Common myeloid progenitor, CD34-positive (primary cell): Measurements from ENCODE around the gene FEM1B.

ENCODE experiments used
- CTCF ChIA-PET: fragments of 350-600 bp; sonication (Branson Sonifier 250); formaldehyde crosslinking; loops from one replicate; lab custom pipeline; 2021; ENCODE audit warnings: antibody characterized with exemption; lab: Charles Lee
- POLR2A ChIA-PET: fragments of 350-600 bp; sonication (Branson Sonifier 250); formaldehyde crosslinking; loops from one replicate; lab custom pipeline; 2021; ENCODE audit warnings: antibody characterized with exemption; lab: Charles Lee
- DNase-seq, 3 donors: peaks; one replicate each; pipeline versions ENCODE4 v3.0.0 to v3.0.0-alpha.2; 2013
- H3K27ac ChIP-seq, 2 experiments: 1 replicate in 1 of 2; 2 replicates in 1 of 2; pipeline ENCODE4 v1.7.0; 2013; ENCODE audit warnings: inconsistent platforms in 2 of 2, low read length in 2 of 2, mild to moderate bottlenecking in 2 of 2, low read depth in 1 of 2, moderate library complexity in 1 of 2; ENCODE audit not compliant: severe bottlenecking in 2 of 2, insufficient read depth in 1 of 2, poor library complexity in 1 of 2
- H3K27me3 ChIP-seq, 5 experiments: replicated peaks in 2 of 5; 1 replicate in 3 of 5; 2 replicates in 2 of 5; pipeline versions ENCODE4 v1.6.1 to v1.7.0; 2013; ENCODE audit warnings: low read length in 4 of 5, mild to moderate bottlenecking in 2 of 5, moderate library complexity in 2 of 5, inconsistent platforms in 1 of 5; ENCODE audit not compliant: insufficient read depth in 5 of 5, control insufficient read depth in 4 of 5
- H3K36me3 ChIP-seq, 4 experiments: 1 replicate in 2 of 4; 2 replicates in 2 of 4; pipeline versions ENCODE4 v1.6.1 to v1.7.0; 2013; ENCODE audit warnings: low read length in 3 of 4, control low read depth in 1 of 4, mild to moderate bottlenecking in 1 of 4; ENCODE audit not compliant: control insufficient read depth in 4 of 4, insufficient read depth in 4 of 4
- H3K4me1 ChIP-seq, 4 experiments: 1 replicate in 3 of 4; 2 replicates in 1 of 4; pipeline versions ENCODE4 v1.6.1 to v1.7.1; 2013; ENCODE audit warnings: low read length in 3 of 4, mild to moderate bottlenecking in 3 of 4, control low read depth in 1 of 4, inconsistent platforms in 1 of 4, moderate library complexity in 1 of 4; ENCODE audit not compliant: control insufficient read depth in 4 of 4, insufficient read depth in 4 of 4; ENCODE audit errors: control extremely low read depth in 1 of 4
- H3K4me3 ChIP-seq, 7 experiments: 1 replicate in 4 of 7; 2 replicates in 3 of 7; pipeline versions ENCODE4 v1.5.1 to v1.7.0; 2013; ENCODE audit warnings: mild to moderate bottlenecking in 7 of 7, low read length in 6 of 7, moderate library complexity in 6 of 7, inconsistent platforms in 2 of 7, low read depth in 2 of 7, control low read depth in 1 of 7; ENCODE audit not compliant: insufficient read depth in 4 of 7, control insufficient read depth in 1 of 7; ENCODE audit errors: extremely low read depth in 1 of 7
- H3K9me3 ChIP-seq, 5 experiments: 1 replicate in 4 of 5; 2 replicates in 1 of 5; pipeline versions ENCODE4 v1.6.1 to v1.7.1; 2013; ENCODE audit warnings: low read length in 4 of 5, mild to moderate bottlenecking in 2 of 5, inconsistent platforms in 1 of 5, low read depth in 1 of 5, moderate library complexity in 1 of 5; ENCODE audit not compliant: control insufficient read depth in 4 of 5, insufficient read depth in 2 of 5; ENCODE audit errors: control extremely low read depth in 1 of 5
- WGBS: methylation state at CpG from one replicate; pipeline ENCODE4 v1.1.5; 2013; ENCODE audit not compliant: insufficient coverage; 5-methylcytosine and 5-hydroxymethylcytosine counted together

Gene FEM1B

GRCh38 chr15:68337826-68338225 is 60.3 kb downstream of the FEM1B start:
- H3K27me3 ChIP-seq = no peaks in the 10 kb centered on the region
- H3K4me1 ChIP-seq = peaks cover 0 to 45% (median 37%) of the 10 kb centered on the region in 4 experiments
- ChIA-PET CTCF (interaction anchor here (1.1 to 1.2 kb wide), 2 partner anchors 9 to 27 kb away, joined by 3 read pairs; no protein-coding TSS in a partner anchor), POLR2A (interaction anchor here (0.7 kb wide), 1 partner anchor 11 kb away, joined by 3 read pairs; no protein-coding TSS in a partner anchor)
- 80% methylated on average over 6 of the region's 6 CpGs for WGBS
- H3K36me3 ChIP-seq = no peaks in the 10 kb centered on the region
- no peaks in the 10 kb centered on the region for H3K9me3 ChIP-seq
- H3K4me3 ChIP-seq = no peak overlapping the region
- no peak for DNase-seq
- no peak overlapping the region for H3K27ac ChIP-seq

DNA sequence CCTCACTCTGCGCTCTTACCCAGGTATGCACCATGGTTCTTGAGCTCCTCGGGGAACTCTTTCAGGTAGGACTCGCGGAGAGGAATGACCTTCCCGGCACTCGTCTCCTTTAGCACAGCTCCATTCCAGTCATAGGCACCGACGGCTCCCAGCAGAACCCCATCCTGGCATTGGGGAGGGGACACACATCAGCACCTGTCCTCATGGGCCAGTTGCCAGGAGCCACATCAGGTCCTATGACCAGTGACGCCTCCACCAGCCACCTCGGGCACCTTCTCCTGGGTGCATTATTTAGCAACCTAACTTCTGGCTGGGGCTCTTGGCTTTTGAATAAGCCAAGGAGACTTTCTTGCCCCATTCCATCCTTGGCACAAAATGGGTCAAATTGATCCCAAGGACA is 61.9 kb downstream of the FEM1B start:
- POLR2A ChIA-PET = no interaction called here
- no peak overlapping the region for H3K27ac ChIP-seq
- H3K4me1 ChIP-seq = peaks cover 0 to 36% (median 25%) of the 10 kb centered on the region in 4 experiments
- H3K9me3 ChIP-seq = no peaks in the 10 kb centered on the region
- no peak overlapping the region for H3K4me3 ChIP-seq
- 96% methylated on average over 9 of the region's 10 CpGs for WGBS
- DNase-seq = no peak
- no peaks in the 10 kb centered on the region for H3K27me3 ChIP-seq
- no peaks in the 10 kb centered on the region for H3K36me3 ChIP-seq
- CTCF ChIA-PET = no interaction called here

DNA sequence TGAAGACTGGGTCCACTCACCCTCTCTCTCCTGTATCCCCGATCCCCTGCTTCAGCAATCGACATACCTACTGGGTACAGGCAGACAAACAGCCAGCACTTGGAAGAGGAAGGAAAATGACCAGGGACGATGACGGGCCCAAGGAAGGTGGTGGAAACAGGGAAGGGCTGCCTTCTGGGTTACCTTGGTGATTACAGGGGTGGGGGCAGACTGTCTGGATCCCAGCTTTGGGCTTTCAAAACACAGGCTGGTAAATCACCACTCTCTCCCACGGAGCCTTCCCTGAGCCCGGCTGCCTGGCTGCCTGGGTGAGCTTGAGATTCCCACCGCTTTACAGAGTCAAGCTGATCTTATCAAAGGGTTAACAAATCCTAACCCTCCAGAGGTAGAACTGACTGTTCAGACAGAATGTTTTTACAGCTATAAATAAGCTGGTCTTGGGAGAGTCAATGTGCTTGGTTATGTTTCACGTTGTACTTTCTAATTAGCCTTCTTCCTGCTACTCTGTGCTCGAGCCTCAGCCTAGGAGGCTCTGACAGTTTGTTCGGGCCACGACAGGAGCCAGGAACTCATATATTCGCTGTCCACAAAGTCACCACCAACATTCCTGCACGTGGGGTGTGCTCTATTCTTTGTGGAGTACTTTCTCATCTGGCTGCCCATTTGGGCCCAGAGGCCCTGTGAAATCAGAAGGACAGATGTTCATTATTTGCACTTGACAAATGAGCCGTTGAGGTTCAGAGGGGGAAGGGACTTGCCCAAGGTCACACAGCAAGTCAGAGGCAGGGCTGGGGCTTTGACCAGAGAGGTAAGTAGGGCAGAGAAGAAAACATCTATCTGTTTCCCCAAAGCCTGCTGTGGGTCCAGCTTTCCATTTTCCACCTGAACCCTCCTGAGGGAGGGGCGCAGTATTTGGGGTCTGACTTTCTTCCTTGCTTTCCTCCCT is 63.5 kb downstream of the FEM1B start:
- H3K4me1 ChIP-seq = peaks cover 0 to 27% (median 13%) of the 10 kb centered on the region in 4 experiments
- H3K36me3 ChIP-seq = no peaks in the 10 kb centered on the region
- WGBS = 74% methylated on average over 12 of the region's 15 CpGs
- CTCF ChIA-PET = no interaction called here
- no peak overlapping the region for H3K27ac ChIP-seq
- no peak overlapping the region for H3K4me3 ChIP-seq
- no peak for DNase-seq
- no peaks in the 10 kb centered on the region for H3K9me3 ChIP-seq
- no peaks in the 10 kb centered on the region for H3K27me3 ChIP-seq
- POLR2A ChIA-PET = interaction anchor here (0.6 kb wide), 1 partner anchor 40 kb away, joined by 3 read pairs; no protein-coding TSS in a partner anchor

GRCh38 chr15:68341760-68342725 is 64.5 kb downstream of the FEM1B start:
- DNase-seq = no peak
- CTCF ChIA-PET = interaction anchor here (0.9 to 2.3 kb wide), 6 partner anchors 8 to 208 kb away, joined by 3 to 7 read pairs (median 3); no protein-coding TSS in a partner anchor
- no peaks in the 10 kb centered on the region for H3K9me3 ChIP-seq
- H3K4me1 ChIP-seq = peaks cover 0 to 27% (median 13%) of the 10 kb centered on the region in 4 experiments
- H3K27ac ChIP-seq = no peak overlapping the region
- no peak overlapping the region for H3K4me3 ChIP-seq
- no peaks in the 10 kb centered on the region for H3K36me3 ChIP-seq
- POLR2A ChIA-PET = interaction anchor here (0.9 kb wide), 1 partner anchor 110 kb away, joined by 3 read pairs; no protein-coding TSS in a partner anchor
- 60% methylated on average over 9 of the region's 17 CpGs for WGBS
- H3K27me3 ChIP-seq = no peaks in the 10 kb centered on the region

DNA sequence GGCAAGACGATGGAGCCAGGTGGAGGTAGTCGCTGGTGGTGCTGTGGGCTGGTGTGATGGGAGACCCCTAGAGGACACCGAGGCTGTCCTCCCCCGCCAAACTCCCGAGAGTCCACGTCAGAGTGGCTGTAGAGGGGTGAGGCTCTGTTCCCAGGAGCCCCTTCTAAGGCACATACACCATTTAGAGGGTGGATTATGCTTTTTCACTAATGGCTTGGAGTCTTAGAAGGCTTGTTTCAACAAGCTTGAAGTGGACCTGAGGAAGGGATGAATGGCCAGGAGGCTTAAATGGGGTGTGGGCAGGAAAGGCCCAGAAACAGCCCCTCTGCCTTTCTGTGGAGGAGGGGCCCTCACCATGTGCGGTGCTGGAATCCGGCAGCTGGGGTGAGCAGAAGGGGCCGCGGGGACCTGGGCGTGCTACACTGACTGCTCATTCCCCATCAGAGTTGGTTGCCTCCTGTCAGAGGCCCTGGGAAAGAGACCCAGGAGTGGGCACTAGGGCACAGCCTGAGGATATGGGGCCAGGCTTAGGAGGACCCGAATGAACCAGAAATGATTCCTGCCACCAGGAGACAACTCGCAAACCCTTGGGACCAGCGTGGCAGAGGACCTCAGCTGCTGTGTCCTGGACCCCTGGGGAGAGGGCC is 66.2 kb downstream of the FEM1B start:
- POLR2A ChIA-PET = no interaction called here
- H3K27me3 ChIP-seq = no peaks in the 10 kb centered on the region
- H3K9me3 ChIP-seq = no peaks in the 10 kb centered on the region
- H3K4me3 ChIP-seq = no peak overlapping the region
- H3K36me3 ChIP-seq = no peaks in the 10 kb centered on the region
- peaks cover 0 to 27% (median 14%) of the 10 kb centered on the region in 4 experiments for H3K4me1 ChIP-seq
- WGBS = 97% methylated on average over 10 of the region's 14 CpGs
- DNase-seq = no peak
- CTCF ChIA-PET = interaction anchor here (1.0 to 2.3 kb wide), 3 partner anchors 9 to 206 kb away, joined by 3 to 7 read pairs (median 3); no protein-coding TSS in a partner anchor
- no peak overlapping the region for H3K27ac ChIP-seq

- no peaks in the 10 kb centered on the region for H3K9me3 ChIP-seq
- peaks cover 0 to 27% (median 15%) of the 10 kb centered on the region in 4 experiments for H3K4me1 ChIP-seq
- WGBS = 98% methylated on average over 7 of the region's 7 CpGs
- H3K4me3 ChIP-seq = no peak overlapping the region
- ChIA-PET POLR2A (no interaction called here), CTCF (interaction anchor here (0.9 to 2.3 kb wide), 4 partner anchors 10 to 37 kb away, joined by 3 to 7 read pairs (median 4); no protein-coding TSS in a partner anchor)
- H3K27me3 ChIP-seq = no peaks in the 10 kb centered on the region
- H3K27ac ChIP-seq = no peak overlapping the region
- no peaks in the 10 kb centered on the region for H3K36me3 ChIP-seq
- DNase-seq = no peak
Measured at GRCh38 chr15:68344600-68344999, 67.1 kb downstream of the FEM1B start.
